Activated T-helper 1 cell treated with anti-CD3 and anti-CD28 coated beads, Interleukin-2, amount 50 U/mL, for 16 hours (primary cell): ENCODE measurements around the gene ASB5.
"Not testable (repeated sequence)": the region's sequence is repeated elsewhere in the genome, so short reads cannot be mapped to it uniquely, and the experiment has no call there.

Experiments used
- DNase-seq, 2 donors: peaks; one replicate each; pipeline ENCODE4 v3.0.0-alpha.2; 2020; ENCODE audit warnings: low read depth in 1 of 2, low spot score in 1 of 2

The ASB5 gene

DNA sequence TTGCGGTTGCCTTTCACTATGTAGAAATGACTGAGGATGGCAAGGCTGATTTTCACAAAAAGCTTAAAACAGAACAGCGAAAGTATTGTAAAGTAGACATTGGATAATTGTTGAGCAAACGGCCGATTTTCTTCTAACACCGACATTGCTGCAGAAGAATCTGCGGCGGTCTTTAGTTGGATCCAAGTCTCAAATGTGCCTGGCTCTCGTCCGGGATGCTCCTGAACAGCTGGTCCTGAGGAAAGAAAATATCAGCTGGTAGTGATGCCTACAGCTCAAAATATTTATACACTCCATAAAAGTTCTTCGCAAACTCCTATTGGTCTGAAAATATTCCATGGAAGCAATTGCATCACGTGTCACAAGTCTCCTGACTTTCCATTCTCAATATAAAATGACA lies at the start of gene ASB5:
TSS of gene ASB5 (minus strand) at position 260 of the 400 bp plus-strand sequence. CDS start at position 146, 114 bp downstream.
- no peak for DNase-seq

DNA sequence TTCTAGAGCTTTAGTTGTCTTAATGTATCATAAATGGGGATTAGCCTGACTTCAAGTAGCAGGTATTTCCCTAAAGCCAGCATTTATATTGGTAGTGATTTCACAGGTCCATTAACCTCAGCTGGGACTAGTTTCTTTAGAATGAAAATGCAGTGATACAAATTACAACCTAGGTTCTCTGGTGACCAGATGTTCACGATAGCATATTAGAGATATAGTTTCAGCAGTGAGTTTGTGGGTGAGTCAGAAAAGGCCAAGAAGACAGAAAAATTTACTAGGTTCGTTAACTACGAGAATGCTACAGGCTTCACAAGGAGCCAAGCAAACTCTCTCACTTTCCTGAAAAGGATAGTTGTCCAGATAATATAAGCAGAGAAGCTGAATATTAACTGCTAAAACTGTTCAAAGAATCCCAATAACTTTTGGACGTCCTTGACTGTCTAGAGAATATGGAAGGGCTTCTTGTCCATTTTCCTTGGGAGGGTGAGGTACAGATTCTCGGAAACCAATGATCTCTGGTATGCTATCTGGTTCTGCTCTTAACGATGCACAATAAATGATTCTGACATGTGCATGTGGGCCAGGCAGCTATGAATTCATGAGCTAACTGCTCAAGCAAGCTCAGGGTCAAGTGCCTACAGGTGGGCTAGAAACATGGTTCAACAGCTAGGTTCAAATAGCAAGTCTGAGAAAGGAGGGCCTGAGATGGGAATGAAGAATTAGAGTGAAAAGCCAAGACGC lies 44.7 kb upstream of the ASB5 start:
- DNase-seq: no peak

- no peak for DNase-seq
These were observed 40.8 kb upstream of the ASB5 start for GRCh38 chr4:176309772-176310171.

GRCh38 chr4:176309046-176309445 lies 40.0 kb upstream of the ASB5 start:
- no peak for DNase-seq

DNA sequence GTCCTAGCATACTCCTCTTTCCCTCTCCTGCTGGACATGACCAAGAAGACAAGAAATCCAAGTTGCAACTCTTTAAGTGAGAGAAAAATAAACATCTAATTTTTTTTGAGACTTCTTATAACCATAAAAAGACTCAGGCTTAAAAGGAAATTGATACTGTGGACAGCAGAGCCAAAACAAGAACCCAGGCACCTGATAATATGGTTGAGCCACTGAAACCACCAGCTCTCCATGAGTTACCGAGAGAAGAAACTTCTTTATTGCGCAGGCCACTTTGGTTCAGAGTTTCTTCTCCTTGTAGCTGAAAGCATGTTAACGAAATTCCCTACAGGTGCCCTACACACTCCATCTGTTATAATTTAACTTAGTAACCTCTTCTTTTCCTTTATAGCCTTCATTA lies 39.4 kb upstream of the ASB5 start:
- DNase-seq: no peak

DNA sequence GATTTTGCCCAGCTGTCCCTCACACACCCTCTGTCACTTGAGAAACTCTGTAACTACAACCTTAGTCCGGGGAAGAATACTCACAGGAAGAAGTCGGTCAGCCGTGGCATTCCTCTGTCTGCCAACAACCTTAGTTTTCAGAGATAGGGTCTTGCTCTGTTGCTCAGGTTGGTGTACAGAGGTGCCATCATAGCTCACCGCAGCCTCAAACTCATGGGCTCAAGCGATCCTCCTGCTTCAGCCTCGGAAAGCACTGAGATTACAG lies 38.6 kb upstream of the ASB5 start:
- no peak for DNase-seq

DNA sequence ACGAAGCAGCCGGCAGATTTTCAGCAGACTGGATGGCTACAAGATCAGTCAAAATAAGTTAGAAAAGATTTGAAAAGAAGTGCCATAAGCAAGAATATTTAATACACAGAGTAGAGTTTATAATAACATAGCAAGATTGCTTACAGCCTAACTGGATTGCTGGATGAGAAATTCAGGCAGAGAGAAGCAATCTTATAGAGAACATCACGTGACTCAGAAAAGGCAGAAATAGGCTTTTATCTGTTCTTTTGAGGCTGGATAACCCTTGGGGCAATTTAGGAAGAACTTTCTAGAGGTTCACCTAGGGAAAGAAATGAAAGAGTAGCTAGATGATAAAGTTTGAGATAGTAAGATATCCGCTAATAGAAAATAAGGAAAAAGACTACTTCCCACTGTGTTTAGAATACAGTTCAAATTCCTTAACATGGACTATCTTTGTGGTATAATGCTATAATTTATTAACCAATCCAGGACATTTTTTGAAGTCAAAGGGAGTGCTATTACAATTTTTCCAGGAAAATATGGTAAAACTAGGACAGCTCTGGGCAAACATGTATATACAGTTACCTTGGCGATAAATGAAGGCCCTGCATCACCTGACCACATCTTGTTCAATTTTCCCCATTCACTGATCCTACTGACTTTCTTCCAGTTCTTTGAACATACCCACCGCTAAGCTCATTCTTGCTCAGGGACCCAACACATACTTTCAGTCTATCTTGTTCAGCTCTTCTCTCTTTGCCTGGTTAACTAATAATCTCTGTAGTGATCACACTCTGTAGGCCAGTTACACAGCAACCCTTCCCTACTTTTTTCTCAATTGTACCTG lies 38.0 kb upstream of the ASB5 start:
- no peak for DNase-seq

DNA sequence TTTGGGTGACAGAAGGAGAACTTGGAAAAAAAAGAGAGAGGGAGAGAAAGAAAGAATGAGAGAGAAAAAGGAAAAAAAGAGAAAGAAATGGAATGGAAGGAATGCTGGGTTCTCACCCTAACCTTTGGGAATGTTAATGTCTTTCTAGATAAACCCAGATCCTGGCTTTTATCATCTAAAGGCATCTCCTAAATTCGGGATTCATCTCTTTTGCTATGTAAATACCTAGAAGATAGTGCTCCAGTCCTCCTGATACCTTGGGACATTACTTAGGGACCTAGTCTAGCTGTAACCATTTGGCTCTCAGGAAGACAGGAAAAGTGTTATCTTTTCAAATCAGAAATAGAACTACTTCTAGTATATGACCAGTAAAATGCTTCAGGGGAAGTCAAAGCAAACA lies 34.9 kb upstream of the ASB5 start:
- no peak for DNase-seq

DNA sequence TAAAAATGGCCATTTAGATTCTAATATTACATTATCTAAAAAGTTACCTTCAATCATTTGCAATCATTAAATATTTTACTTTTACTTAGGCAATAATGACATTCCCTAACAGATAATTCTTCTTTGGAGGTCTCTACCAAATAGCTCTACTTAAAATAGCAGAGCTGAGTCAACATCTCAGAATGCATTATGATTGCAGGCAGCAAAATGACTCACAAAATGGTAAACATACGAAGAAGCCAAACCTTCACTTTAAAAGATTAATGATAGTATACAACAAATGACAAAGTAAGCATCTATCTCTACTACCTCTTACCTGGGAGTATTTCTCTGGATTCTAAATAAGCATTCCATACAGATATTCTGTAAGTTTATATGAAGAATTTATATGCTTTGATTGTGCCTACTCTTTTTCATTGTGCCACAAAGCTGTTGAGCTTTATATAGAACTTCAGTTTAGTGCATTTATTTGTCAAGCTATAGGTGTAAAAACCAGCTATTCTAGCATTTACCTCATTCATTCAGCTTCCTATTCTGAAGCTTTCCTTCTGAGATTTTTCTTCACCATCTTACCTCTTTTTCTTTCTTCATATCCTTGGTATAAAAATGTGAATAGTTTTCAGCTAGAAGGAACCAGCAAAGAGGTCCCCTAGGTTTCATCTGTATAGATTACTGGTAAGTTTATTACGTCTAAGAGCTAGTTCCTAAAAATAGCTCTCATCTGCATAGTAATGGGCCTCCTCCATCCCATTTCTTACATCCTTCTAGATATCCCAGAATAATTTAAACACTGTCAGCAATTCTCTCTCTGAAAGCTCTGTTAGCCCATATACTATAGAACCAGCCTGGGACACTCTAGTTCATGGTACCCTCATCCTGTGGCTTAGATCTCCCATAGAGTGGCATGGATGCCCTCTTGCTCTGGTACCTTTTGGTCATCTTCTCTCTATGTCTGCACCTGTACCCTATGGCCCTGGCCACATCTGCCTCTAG lies 33.6 kb upstream of the ASB5 start:
- no peak for DNase-seq

DNA sequence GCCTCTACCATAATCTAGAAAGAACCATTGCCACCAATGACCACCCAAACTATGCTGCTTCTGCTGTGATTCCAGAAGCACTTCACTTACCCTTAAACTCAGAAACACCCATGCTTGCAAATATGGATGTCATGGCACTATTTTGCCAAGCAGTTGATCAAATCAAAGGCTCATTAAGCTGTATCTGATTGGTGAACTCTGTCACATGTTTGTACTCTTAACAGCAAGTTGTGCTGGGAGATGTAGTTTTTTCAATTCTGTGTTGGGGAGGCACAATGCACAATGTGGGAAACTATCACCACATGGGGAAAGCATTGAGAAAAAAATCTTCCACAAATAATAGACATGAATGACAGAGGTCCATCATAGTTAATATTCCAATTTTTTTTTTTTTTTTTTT lies 31.5 kb upstream of the ASB5 start:
- DNase-seq: no peak

- no peak for DNase-seq
These were observed 31.0 kb upstream of the ASB5 start for GRCh38 chr4:176300036-176300435.

GRCh38 chr4:176298664-176299063 lies 29.6 kb upstream of the ASB5 start:
- DNase-seq: no peak

DNA sequence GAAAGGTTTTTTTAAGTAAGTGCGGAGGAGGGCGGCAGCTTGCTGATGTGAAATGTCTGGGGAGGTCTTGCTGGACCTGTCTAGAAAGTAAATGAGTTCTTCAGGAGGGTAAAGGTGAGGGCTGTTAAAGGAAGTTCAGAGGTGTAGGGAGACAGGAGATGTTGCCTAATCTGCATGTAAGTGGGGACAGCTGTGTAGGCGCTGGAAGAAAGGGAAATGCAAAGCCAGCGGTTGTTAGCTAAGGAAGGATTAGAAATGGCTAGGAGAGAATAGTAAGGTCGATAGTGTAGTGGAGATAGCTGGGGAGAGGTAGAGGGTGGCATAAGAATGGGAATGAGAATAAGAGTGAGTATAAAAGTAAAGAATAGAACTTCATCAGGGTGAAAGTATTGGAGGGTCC lies 26.9 kb upstream of the ASB5 start:
- not testable (repeated sequence) for DNase-seq

GRCh38 chr4:176293660-176294059 lies 24.6 kb upstream of the ASB5 start:
- DNase-seq: no peak

- DNase-seq: no peak
These were observed 23.9 kb upstream of the ASB5 start for GRCh38 chr4:176292920-176293319.

DNA sequence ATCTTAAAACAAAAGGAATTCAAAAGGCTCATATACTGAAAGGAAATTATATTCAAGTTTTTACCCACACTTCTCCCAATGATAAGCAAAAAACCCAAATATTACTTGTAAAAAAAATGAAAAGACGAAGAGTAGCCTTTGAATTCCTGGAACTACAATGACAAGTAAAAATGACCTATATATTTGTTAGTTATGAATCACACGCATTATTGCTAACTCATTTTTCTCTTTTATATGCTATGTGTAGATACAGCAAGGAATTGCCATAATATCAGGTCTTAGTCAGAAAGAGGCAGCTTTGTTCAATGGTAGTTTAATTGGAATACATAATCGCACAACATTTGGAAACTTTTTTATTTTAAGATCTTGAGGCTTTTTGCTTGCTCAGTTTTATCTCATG lies 22.7 kb upstream of the ASB5 start:
- DNase-seq: no peak

GRCh38 chr4:176290520-176290919 lies 21.5 kb upstream of the ASB5 start:
- DNase-seq: no peak

DNA sequence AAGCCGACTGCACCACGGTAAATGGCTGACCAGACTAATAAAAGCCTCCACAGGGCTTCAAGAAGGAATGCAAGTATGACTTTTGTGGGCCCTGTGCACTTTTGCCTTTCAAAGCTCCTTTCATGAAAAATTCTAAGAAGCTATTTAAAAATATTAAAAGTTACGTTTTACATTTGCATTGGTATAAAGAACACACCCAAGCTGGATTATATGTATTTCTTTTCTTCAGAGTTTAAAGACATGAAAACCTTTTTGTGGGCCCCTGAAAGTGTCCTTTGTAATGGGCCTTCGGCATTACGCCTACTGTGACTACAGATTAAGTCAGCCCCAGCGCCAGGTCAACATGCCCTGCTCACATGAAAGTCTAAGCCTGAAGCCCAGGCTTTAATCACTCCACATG lies 20.5 kb upstream of the ASB5 start:
- no peak for DNase-seq

- no peak for DNase-seq
These were observed 19.0 kb upstream of the ASB5 start for GRCh38 chr4:176288020-176288419.

- DNase-seq: no peak
These were observed 18.5 kb upstream of the ASB5 start for GRCh38 chr4:176287546-176287945.

GRCh38 chr4:176286728-176287127 lies 17.7 kb upstream of the ASB5 start:
- no peak for DNase-seq

GRCh38 chr4:176279560-176279959 lies 10.5 kb upstream of the ASB5 start:
- DNase-seq: not testable (repeated sequence)
